Measurements from ENCODE around the gene WASL. TPM values are rescaled to one million over a fixed set of nuclear protein-coding genes. Genes with fewer than 3 reads are reported as not detected.
"Not testable (repeated sequence)": the region's sequence is repeated elsewhere in the genome, so short reads cannot be mapped to it uniquely, and the experiment has no call there.

WASL gene
- total RNA-seq, 6 experiments from 2014 or later, result 22.7 to 27.6 (median 26.5) TPM

DNA sequence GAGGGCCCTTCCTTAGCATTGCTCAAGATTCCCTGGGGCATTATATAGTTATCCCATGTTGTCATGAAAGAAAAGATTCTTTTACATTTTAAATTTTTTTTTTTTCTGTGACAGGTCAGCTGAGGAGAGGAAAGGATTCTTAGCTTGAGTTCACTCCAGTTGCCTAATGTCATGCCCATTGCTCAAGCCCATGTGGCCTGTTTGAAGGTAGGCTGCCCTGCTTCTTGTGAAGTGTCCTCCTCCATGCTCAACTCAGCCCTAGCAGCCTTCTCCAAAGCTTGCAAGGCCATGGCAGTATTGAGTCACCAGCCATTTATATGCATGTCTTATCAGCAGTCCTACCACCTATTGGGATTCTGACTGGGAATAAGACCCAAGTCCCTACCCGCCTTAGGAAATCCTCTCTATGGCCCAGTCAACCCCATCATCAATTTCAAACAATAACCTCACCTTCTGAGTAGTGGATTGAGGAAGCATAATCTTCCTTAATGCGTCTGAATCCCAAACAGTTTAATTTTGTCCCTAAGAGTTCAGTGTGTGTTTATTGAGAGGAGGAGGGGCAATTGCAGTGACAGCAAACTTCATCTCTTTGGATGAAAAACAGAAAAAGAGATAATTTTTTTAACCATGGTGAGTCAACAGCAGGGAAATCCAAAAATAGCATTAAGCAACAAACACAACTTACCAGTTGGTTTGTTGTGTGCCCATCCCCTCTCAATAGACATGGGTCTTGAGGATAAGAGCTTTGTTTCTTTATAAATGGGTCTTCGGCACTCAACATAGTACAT, 38.6 kb upstream of the WASL start:
- H3K36me3 Mint-ChIP-seq (ENCODE audit: low read depth), result no peaks in the 10 kb centered on the region
- TF ChIP-seq, protein P1, sequence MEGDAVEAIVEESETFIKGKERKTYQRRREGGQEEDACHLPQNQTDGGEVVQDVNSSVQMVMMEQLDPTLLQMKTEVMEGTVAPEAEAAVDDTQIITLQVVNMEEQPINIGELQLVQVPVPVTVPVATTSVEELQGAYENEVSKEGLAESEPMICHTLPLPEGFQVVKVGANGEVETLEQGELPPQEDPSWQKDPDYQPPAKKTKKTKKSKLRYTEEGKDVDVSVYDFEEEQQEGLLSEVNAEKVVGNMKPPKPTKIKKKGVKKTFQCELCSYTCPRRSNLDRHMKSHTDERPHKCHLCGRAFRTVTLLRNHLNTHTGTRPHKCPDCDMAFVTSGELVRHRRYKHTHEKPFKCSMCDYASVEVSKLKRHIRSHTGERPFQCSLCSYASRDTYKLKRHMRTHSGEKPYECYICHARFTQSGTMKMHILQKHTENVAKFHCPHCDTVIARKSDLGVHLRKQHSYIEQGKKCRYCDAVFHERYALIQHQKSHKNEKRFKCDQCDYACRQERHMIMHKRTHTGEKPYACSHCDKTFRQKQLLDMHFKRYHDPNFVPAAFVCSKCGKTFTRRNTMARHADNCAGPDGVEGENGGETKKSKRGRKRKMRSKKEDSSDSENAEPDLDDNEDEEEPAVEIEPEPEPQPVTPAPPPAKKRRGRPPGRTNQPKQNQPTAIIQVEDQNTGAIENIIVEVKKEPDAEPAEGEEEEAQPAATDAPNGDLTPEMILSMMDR (IDR thresholded peaks at IDR 0.05), result no peak
- no peak for DNase-seq
- no peaks in the 10 kb centered on the region for H3K4me1 Mint-ChIP-seq (ENCODE audit: low read depth)
- H3K27ac Mint-ChIP-seq, result no peak overlapping the region
- no peaks in the 10 kb centered on the region for H3K9me3 Mint-ChIP-seq
- no peaks in the 10 kb centered on the region for H3K27me3 Mint-ChIP-seq (ENCODE audit: insufficient read depth)
- no peak overlapping the region for H3K4me3 Mint-ChIP-seq

DNA sequence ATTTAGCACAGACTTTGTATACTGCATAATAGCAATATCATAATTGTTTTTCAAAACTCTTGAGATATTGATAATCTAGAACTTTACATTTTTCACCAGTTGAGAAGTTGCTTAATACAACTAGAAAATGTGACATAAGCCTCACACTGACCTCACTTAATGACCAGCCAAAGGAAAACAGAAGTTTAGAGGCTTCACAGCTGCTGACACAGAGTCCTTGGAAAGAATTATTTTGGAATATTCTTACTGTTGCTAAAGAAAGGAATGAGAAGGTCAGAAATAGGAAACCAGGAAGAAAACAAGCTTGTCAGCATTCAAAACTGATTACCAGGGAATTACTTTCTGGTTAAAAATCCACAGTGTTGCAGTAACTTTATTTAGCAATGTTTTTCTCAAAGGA, 35.5 kb upstream of the WASL start:
- H3K27ac Mint-ChIP-seq, result no peak overlapping the region
- H3K36me3 Mint-ChIP-seq (ENCODE audit: low read depth), result no peaks in the 10 kb centered on the region
- peaks cover 2% of the 10 kb centered on the region; the same call in 1 of the 2 replicates for H3K27me3 Mint-ChIP-seq (ENCODE audit: insufficient read depth)
- no peak for DNase-seq
- no peaks in the 10 kb centered on the region for H3K9me3 Mint-ChIP-seq
- H3K4me3 Mint-ChIP-seq, result no peak overlapping the region
- no peaks in the 10 kb centered on the region for H3K4me1 Mint-ChIP-seq (ENCODE audit: low read depth)
- TF ChIP-seq, protein P1 (IDR thresholded peaks at IDR 0.05), result no peak

DNA sequence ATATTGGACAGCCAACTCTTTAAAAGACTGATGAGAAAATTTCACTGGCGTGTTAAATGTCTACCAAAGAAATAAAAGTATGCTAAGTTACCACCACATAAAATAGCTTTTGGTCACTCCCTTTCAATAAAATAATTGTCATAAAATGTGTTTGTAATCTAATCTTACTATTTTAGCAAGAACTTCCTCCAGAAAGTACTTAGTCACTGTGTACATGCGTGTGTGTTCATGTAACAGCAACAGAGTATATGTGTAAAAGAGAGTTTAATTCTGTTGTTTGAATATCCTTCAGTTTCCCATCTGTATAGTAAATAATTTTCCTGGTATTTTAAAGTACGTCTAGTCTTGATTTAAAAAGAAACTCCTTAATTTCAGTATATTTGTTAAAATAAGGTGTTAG, 35.0 kb upstream of the WASL start:
- Mint-ChIP-seq H3K4me1 (ENCODE audit: low read depth) (no peaks in the 10 kb centered on the region), H3K4me3 (no peak overlapping the region), H3K36me3 (ENCODE audit: low read depth) (no peaks in the 10 kb centered on the region), H3K27ac (no peak overlapping the region), H3K9me3 (no peaks in the 10 kb centered on the region), H3K27me3 (ENCODE audit: insufficient read depth) (peaks cover 2% of the 10 kb centered on the region; the same call in 1 of the 2 replicates)
- no peak for DNase-seq
- TF ChIP-seq, protein P1 (IDR thresholded peaks at IDR 0.05), result no peak

DNA sequence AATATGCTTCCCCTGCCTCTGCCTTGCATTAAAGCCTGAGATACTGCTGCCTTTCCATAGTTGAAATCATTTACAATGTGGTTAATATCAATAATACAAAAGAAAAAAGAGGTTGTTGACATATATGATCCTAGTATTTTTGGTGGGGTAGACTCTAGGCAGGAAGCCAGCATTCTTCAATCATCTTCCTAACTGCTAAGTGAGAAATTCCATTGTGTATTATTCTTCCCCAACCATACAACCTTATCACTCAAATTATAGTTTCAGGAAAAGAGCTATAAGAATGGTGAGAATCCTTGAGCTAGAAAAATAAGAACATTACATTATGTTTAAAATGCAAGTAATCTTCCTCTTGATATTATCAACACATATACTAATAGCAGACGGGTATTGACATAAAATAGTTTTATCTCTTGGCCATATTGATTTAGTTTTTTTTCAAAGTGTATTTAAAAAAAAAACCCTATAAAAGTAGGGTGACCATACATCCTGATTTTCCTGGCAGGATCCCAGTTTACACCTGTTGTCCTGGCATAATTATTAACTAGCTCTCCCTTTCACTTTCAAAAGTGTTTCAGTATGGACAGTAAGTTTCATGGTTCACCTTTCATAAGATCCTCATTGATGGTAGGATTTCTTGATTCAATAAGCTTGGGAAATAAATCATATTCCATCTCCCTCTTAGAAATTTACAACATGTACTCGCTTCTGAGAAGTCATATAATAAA, 33.4 kb upstream of the WASL start:
- Mint-ChIP-seq H3K27me3 (ENCODE audit: insufficient read depth) (peaks cover 7% of the 10 kb centered on the region; the same call in 1 of the 2 replicates), H3K4me1 (ENCODE audit: low read depth) (no peaks in the 10 kb centered on the region), H3K27ac (no peak overlapping the region), H3K4me3 (no peak overlapping the region), H3K36me3 (ENCODE audit: low read depth) (no peaks in the 10 kb centered on the region), H3K9me3 (no peaks in the 10 kb centered on the region)
- TF ChIP-seq, protein P1 (IDR thresholded peaks at IDR 0.05), result no peak
- DNase-seq, result no peak

DNA sequence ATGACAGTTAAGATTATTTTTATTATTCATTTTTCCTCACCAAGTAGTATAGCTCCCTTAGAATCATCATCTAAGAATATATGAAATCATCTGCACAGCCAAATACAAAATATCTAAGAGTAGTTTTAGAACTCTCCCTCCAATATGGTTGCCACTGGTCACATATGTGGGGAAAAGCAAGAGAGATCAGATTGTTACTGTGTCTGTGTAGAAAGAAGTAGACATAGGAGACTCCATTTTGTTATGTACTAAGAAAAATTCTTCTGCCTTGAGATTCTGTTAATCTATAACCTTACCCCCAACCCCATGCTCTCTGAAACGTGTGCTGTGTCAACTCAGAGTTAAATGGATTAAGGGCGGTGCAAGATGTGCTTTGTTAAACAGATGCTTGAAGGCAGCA, 31.7 kb upstream of the WASL start:
- not testable (repeated sequence) for H3K4me3 Mint-ChIP-seq; H3K36me3 Mint-ChIP-seq (ENCODE audit: low read depth); H3K9me3 Mint-ChIP-seq; H3K27ac Mint-ChIP-seq; H3K4me1 Mint-ChIP-seq (ENCODE audit: low read depth); H3K27me3 Mint-ChIP-seq (ENCODE audit: insufficient read depth); DNase-seq

DNA sequence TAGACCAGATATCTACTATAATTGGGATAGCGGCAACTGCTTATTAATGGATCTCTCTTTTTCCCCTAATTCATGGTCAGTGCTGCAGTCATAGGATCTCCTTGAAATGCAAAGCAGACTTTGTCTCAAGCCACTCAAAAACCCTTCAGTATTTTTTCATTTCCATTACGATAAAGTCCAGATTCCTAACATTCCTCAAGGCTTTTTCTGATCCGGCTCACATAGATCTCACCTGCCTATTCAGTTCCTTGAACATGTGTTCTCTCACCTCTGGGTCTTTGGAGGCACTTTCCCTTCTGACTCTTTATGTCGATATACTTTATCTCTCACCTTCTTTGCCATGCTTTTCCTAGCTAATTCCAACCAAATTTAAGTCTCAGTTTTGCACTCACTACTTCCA, 25.7 kb upstream of the WASL start:
- TF ChIP-seq, protein P1 (IDR thresholded peaks at IDR 0.05), result no peak
- Mint-ChIP-seq H3K4me3 (no peak overlapping the region), H3K4me1 (ENCODE audit: low read depth) (peaks cover 9% of the 10 kb centered on the region)

More for the DNA sequence above, 25.7 kb upstream of the WASL start:
- DNase-seq, result no peak
- H3K27ac Mint-ChIP-seq, result no peak overlapping the region
- H3K27me3 Mint-ChIP-seq (ENCODE audit: insufficient read depth), result peaks cover 10% of the 10 kb centered on the region
- no peaks in the 10 kb centered on the region for H3K9me3 Mint-ChIP-seq
- no peaks in the 10 kb centered on the region for H3K36me3 Mint-ChIP-seq (ENCODE audit: low read depth)

All from HFFc6 (cell line).